ENCODE measurements around the gene FAM3A.
A peak's percentile ranks its signal among the peaks of the same experiment; 100 is the strongest.

Gene FAM3A

DNA sequence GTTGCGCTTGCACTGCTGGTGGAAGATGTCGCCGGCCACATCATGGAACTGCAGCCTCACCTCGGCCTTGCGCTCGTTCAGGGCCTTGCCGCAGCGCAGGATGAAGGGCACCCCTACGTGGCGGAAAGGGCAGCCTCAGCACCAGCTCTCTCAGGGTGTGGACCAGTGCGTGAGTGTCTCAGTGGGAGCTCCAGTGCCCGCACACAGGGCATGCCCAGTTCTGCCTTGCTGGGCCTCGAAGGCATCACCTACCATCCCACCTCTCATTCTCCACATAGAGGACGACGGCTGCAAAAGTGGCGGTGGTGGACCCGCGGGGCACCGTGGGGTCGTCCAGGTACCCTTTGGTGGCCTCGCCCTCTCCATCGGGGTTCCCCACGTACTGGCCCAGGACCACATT lies 16.7 kb upstream of the FAM3A start:
- no peak for DNase-seq

- DNase-seq: no peak
Observed at GRCh38 chrX:154531626-154532025, 15.6 kb upstream of the FAM3A start.

DNA sequence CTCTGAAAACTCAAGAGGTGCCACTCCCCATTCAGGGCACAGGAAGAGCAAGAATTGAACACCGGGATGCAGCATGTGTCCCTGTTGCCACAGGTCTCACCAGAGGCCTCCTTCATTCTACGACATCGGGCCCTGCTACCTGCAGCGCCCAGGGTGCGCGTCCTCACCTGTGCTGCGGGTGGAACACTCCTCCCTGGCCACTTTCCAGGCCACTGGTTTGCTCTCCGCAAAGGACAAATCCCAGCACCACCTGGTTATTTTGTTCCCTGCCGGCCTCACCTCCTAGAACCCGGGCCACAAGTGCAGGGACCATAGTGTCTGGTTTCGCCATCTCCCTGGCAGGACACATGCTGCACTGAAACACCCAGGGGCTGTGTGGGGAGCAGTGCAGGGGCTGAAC lies 14.3 kb upstream of the FAM3A start:
- DNase-seq: no peak

GRCh38 chrX:154529206-154529612 lies 13.2 kb upstream of the FAM3A start:
- no peak for DNase-seq

- peak; percentile 69 for DNase-seq
Observed at GRCh38 chrX:154526901-154527675, 11.1 kb upstream of the FAM3A start.

- no peak for DNase-seq
Observed at GRCh38 chrX:154525606-154526490, 9.8 kb upstream of the FAM3A start.

DNA sequence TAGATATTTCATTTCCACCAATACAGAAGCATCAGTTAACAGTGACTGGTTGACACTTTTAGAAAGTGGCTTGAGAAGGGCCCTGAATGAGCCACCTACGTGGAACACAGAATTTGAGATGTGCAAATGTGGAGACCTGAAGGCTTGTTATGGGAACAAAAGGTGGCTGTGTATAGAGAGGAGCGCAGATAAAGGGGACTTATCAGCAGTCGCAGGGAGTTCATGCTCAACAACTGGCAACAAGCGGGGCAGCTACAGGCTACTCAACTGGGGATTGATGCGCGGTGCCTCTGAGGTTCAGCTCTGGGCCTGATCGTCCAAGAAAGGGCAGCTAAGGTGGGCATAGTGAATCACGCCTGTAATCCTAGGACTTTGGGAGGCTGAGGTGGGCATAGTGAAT lies 3.4 kb upstream of the FAM3A start:
- no peak for DNase-seq

GRCh38 chrX:154517101-154517781 lies 1.2 kb upstream of the FAM3A start:
- DNase-seq: no peak

DNA sequence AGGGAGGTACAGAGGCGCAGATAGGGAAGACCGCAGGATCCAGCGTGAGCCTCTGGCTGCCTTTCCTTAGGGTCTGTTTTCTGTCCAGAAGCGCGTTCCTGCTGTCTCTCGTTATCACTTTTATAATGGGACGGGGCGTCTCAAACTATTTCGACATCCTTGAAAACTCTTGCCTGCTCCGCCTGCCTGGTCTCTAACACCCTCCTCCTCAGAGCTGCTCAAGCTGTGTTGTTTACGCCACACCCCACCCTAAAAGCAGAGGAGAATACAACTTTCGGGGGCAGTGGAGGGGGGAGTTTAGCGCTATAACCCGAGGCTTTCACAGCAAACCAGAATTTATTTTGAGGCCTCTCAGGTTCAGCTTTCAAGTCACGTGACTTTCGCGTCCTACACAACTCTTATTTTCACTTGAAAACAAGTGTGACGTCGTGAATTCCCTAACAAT lies 646 bp upstream of the FAM3A start:
- no peak for DNase-seq

DNA sequence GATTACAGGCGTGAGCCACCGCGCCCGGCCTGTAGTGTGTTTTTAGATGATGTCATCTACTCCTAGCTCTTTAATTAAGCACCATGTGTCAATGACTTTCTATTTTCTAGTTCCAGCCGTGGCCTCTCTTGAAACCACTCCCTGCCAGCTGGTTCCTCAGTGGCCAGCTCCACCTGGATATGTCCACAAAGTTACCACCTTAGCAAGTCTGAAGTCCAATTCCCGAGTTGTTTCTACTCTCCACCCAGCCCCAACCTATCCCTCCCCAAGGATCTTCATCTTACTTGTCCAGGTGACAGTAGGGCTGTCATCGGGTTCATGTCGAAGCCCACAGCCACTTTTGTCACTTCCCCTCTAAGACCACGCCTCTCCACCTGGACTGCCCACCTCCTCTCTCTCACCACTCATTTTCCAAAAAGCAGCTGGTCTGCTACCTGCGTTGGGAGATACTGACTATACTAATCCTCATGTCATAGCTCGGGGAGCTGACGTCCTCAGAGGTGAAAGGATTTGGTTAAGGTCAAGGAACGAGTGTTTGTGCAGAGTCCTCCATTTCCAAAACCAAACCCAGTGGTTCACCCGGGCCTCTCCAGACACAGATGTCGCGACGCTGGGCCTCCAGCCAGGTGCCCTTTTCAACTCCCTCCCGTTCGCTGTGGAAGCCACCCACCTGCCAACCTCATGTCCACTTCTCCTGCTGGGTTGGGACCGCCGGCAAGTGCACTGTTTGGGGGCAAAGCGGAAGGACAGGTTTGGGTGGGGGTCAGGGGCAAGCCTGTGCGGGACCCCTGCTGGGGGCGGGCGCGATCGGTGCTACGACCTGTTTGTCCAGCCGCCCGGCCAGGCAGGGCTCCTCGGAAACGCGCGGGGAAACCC lies 704 bp downstream of the FAM3A start:
- DNase-seq: no peak

DNA sequence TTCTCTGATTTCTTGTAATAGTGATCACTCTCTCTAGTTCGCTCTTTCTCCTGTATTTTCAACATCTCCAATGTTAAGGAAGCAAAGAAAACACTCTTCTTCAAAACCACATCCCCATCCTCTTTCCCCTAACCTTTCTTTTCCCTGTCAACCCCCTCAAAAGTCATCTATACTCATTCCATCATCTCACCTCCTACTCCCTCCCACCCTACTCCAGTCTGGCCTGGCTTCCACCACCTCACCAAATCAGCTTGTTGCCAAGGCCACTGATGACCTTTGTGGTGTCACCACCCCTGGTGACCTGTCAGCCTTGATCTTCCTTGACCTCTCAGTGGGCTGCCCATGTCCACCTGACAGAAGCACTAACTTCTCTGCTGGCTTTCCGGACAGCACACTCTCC lies 2.3 kb downstream of the FAM3A start:
- no peak for DNase-seq

GRCh38 chrX:154512879-154513553 lies 3.0 kb downstream of the FAM3A start:
- DNase-seq: no peak

DNA sequence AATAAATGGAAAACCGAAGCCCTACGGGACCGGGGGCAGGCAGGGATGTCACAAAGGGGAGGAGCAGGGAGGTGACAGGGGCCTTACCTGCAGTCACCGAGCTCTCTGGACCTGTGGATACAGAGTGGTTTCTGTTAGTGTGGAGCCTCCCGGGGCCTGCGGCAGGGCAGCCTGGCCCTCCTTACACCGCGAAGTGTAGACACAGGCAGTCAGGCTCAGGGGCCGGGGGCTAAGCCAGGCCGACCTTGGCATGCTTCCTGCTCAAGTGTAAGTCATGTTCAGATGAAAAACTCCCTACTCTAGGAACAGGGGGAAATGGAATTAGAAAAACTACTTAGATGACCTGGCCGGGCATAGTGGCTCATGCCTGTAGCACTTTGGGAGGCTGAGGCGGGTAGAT lies 4.3 kb downstream of the FAM3A start:
- no peak for DNase-seq

GRCh38 chrX:154509455-154509854 lies 6.6 kb downstream of the FAM3A start:
- no peak for DNase-seq

DNA sequence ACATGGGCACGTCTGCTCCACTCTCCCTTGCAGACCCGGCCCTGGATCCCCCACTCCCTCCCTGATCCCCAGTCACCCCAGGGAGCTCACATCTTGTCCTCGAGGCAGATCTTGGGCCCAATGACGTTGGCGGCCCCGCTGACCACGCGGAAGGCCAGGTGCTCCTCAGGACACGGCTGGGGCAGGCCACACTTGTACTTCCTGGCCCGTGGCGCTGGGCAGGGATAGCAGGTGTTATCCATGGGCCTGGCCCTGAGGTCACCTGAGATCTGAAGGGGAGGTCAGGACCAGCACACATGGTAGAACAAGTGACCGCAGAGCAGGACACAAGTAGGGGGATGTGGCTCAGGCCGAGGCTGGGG lies 7.7 kb downstream of the FAM3A start:
- no peak for DNase-seq

DNA sequence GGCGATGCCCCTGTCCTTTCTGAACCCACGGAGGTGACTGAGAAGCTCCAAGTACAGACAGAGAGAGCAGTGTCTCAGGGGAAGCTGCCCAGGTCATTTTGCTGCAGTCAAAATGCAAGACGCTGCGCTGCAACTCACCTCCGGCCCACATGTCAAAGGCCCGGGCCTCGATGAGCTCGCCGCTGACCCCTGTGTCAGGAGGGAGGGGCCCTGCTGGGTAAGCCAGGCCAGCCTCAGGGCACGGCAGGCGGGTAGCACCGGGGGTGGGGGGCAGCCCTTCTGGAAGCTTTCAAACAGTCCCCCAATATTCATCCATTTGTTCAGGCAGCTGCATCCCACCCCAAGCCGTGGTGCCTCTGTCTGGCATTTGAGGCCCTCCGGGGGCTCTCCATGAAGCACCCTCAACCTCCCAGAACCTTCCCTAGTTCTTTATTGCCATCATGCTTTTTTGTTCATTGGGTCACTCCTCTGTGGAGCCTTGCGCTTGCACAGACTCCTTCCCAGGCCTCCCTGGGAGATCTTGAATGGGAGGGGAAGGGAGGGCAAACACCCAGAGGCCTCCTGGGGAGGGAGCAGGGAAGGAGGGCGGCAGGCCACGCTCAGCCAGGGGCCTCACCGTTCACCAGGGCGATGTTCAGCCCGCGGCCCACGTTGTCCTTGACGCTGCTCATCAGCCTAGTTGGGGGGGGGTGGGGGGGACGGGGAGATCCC lies 8.2 kb downstream of the FAM3A start:
- no peak for DNase-seq

DNA sequence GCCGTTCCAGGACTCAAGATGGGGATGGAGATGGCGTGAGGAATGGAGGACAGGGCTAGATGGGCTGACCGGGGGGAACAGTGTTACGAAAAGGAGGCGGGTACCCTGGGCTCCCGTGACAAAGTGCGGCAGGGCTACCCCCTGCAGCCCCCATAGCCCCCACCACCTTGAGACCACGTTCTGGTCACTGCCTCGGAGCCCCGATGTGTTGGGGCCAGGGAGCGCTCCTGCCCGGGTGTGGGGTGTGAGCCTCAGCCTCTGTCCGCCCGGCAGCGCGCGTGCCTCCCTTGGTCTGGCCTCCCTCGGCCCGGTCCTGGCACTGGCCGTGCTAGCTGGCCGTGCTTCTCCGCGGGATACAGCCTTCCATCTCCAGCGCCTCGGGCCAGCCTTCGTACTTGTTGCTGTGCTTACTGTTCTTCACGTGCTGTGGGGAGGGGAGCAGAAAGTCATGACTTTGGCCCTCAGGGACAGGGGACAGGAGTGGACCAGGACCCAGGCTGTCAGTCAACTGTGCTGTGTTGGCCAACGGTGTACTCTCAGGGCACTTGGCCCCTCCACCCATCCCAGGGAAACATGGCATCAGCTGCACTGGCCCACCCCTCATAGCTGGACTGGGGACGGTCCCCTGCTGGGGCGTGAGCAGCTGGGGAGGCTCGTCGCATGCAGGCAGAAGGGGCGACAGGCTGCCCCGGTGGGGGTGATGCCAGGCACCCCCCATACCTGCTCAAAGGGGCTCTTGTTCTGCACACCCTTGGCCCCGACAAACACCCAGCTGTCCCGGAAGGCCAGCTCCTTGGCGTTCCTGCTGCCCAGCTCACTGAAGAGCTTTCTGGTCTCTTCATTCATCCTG lies 9.3 kb downstream of the FAM3A start:
- no peak for DNase-seq

GRCh38 chrX:154505734-154506133 lies 10.3 kb downstream of the FAM3A start:
- no peak for DNase-seq

DNA sequence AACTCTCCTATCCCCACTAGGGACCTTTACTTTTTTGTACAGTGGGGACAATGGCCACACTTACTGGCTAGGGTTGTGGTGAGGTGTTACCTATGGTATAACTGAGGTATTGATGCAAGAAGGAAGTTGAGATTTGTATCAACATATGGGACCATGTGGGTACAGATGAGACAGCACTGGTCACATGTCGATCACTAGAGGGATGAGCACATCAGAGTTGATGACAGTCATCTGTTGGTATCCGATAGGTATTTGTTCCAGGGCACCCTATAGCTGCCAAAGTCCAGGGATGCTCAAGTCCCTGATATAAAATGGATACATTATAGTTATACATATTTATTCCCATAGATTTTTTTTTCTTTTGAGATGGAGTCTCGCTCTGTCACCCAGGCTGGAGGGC lies 13.0 kb downstream of the FAM3A start:
- no peak for DNase-seq

GRCh38 chrX:154502098-154502497 lies 13.9 kb downstream of the FAM3A start:
- DNase-seq: no peak
